ENCODE data around the gene HIRA. TPM values are rescaled to one million over a fixed set of nuclear protein-coding genes. Genes with fewer than 3 reads are reported as not detected.

The HIRA gene
- total RNA-seq, 4 donors from 2014 or later = 18.3 to 29.3 (median 20.3) TPM

DNA sequence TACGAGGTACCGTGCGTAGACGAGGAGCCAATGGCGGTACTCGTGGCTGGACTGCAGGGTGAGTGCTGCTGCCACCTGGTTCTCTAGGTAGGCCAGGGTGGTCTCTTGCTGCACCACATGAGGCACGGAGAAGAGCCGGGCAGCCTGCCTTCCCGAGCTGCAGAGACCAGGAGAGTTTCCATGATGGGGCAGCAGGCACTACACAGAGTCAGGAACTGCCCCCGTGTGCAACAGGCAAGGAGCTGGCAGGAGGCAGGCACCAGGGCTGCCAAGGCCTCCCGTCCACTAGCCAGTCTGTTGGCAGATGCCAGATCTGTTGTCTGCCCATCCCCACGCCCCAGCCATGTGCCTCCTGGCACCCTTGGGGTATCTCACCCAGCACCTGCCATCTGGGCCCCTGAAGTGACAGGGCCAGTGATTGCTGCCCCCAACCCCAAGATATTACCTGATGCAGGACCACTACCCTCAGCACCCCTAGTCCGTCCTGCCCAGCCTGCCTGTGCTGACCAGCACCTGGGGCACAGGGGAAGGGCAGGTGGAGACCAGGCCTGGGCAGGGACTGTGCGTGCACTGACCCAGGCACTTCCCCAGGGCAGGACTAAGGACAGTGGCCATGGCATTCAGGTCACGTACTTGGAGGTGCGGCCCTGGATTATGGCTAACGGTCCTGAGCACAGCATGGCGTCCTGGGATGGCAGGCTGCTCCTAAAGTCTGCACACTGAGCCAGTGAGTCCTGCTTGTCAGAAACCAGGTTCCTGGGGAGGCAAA, 78.0 kb downstream of the HIRA start:
- H3K36me3 ChIP-seq = peaks cover 0 to 48% (median 23%) of the 10 kb centered on the region in 4 donors
- H3K27ac ChIP-seq = no peak overlapping the region
- no peaks in the 10 kb centered on the region for H3K9me3 ChIP-seq
- no peaks in the 10 kb centered on the region for H3K27me3 ChIP-seq
- in situ Hi-C loops (cut with MboI; ENCODE audit: low pct_ligation_motif_present in 1 of 4, low pct_unique_long_range_greater_than_20kb in 1 of 4, low sequenced_read_pairs in 3 of 4) (no loop called here), intact Hi-C loops (cut with DNase I; ENCODE audit: low total_unique reads) (no loop called here)
- no peaks in the 10 kb centered on the region for H3K4me1 ChIP-seq
- whole genome bisulfite sequencing, 2 donors (ENCODE audit: low coverage in 1 of 2) = 90% methylated on average over 18 of the region's 18 CpGs; no CpG with 5 or more reads in 1 of the 2 donors
- no peak for DNase-seq
- no peak overlapping the region for H3K4me3 ChIP-seq
- TF ChIP-seq EP300 (IDR thresholded peaks at IDR 0.05; ENCODE audit: low read depth) = no peak
- TF ChIP-seq, protein P1, sequence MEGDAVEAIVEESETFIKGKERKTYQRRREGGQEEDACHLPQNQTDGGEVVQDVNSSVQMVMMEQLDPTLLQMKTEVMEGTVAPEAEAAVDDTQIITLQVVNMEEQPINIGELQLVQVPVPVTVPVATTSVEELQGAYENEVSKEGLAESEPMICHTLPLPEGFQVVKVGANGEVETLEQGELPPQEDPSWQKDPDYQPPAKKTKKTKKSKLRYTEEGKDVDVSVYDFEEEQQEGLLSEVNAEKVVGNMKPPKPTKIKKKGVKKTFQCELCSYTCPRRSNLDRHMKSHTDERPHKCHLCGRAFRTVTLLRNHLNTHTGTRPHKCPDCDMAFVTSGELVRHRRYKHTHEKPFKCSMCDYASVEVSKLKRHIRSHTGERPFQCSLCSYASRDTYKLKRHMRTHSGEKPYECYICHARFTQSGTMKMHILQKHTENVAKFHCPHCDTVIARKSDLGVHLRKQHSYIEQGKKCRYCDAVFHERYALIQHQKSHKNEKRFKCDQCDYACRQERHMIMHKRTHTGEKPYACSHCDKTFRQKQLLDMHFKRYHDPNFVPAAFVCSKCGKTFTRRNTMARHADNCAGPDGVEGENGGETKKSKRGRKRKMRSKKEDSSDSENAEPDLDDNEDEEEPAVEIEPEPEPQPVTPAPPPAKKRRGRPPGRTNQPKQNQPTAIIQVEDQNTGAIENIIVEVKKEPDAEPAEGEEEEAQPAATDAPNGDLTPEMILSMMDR (IDR thresholded peaks at IDR 0.05) = no peak
- TF ChIP-seq POLR2AphosphoS5 (IDR thresholded peaks at IDR 0.05) = no peak
- TF ChIP-seq POLR2A (IDR thresholded peaks at IDR 0.05) = no peak

DNA sequence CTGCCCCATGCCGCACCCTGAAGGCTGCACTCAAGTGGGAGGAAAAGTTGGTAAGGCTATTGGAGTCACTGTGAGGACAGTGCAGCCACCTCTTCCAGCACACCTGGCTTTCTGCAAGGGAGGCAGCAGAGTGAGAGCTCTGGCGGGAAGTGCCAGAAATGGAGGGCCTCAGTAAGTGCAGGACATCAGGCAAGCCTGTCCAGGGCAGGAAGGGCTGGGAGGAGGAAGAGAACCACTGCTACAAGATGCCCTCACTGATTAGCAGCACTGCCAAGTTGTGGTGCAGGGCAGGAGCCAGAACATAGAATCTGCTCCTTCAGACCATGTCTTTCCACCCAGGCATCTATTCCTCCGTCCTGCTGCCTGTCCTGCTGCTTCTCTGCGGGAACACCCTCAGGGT, 78.8 kb downstream of the HIRA start:
- no peak overlapping the region for H3K4me3 ChIP-seq
- peaks cover 0 to 48% (median 23%) of the 10 kb centered on the region in 4 donors for H3K36me3 ChIP-seq
- TF ChIP-seq POLR2AphosphoS5 (IDR thresholded peaks at IDR 0.05) = no peak
- TF ChIP-seq EP300 (IDR thresholded peaks at IDR 0.05; ENCODE audit: low read depth) = no peak
- TF ChIP-seq POLR2A (IDR thresholded peaks at IDR 0.05) = no peak
- TF ChIP-seq, protein P1 (IDR thresholded peaks at IDR 0.05) = no peak
- WGBS, 2 donors (ENCODE audit: low coverage in 1 of 2) = 97 to 100% methylated on average over 1 to 4 of the region's 4 CpGs
- no peak overlapping the region for H3K27ac ChIP-seq
- H3K9me3 ChIP-seq = no peaks in the 10 kb centered on the region
- no peaks in the 10 kb centered on the region for H3K27me3 ChIP-seq
- intact Hi-C loops (cut with DNase I; ENCODE audit: low total_unique reads) (no loop called here), in situ Hi-C loops (cut with MboI; ENCODE audit: low pct_ligation_motif_present in 1 of 4, low pct_unique_long_range_greater_than_20kb in 1 of 4, low sequenced_read_pairs in 3 of 4) (no loop called here)
- H3K4me1 ChIP-seq = no peaks in the 10 kb centered on the region
- DNase-seq = no peak

DNA sequence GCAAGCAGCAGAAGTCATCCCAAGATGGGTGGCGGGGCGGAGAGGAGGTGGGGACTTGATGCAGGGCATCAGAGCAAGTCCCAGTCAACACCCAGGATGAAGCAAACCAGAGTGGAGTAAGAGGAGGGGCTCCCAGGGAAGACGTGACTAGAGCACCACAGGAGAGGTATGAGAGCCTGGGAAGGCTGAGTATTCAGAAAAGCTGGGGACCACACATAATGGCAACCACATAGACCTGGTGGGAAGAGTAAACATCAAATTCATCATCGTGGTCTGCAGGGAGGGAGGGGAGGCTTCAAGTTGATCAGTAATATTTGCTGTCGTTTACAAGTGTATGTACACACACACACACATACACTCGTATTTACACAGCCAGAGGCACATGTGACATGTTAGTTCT, 79.3 kb downstream of the HIRA start:
- in situ Hi-C loops (cut with MboI; ENCODE audit: low pct_ligation_motif_present in 1 of 4, low pct_unique_long_range_greater_than_20kb in 1 of 4, low sequenced_read_pairs in 3 of 4) = no loop called here
- H3K36me3 ChIP-seq = peaks cover 0 to 46% (median 22%) of the 10 kb centered on the region in 4 donors
- H3K27me3 ChIP-seq = no peaks in the 10 kb centered on the region
- intact Hi-C loops (cut with DNase I; ENCODE audit: low total_unique reads) = no loop called here
- no peak overlapping the region for H3K4me3 ChIP-seq
- H3K4me1 ChIP-seq = no peaks in the 10 kb centered on the region
- no peak for TF ChIP-seq POLR2AphosphoS5 (IDR thresholded peaks at IDR 0.05)
- TF ChIP-seq, protein P1 (IDR thresholded peaks at IDR 0.05) = no peak
- no peak for TF ChIP-seq EP300 (IDR thresholded peaks at IDR 0.05; ENCODE audit: low read depth)
- no peak for TF ChIP-seq POLR2A (IDR thresholded peaks at IDR 0.05)
- WGBS, 2 donors (ENCODE audit: low coverage in 1 of 2) = 85 to 98% methylated on average over 5 to 6 of the region's 6 CpGs
- DNase-seq = no peak
- H3K27ac ChIP-seq = no peak overlapping the region
- H3K9me3 ChIP-seq = no peaks in the 10 kb centered on the region

DNA sequence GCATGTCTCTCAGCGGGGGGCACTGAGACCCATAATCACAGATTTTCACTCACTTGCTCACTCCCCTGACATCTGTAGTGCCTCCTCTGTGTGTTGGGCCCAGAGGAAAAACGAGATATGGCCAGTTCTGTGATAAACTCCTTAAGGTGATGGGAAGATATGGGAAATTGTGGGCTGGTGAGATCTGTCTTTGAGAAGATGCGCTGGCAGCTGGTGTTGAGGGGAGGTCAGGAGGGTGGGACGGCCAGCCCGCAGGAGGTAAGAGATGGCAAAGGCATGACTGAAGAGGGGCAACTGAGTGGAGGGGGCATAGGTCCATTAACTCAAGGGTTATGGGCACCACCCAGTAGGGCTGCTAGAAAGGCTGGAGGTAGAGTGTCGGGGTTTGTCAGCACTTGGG, 79.9 kb downstream of the HIRA start:
- WGBS, 2 donors (ENCODE audit: low coverage in 1 of 2) = 87 to 94% methylated on average over 5 to 6 of the region's 6 CpGs
- intact Hi-C loops (cut with DNase I; ENCODE audit: low total_unique reads) (no loop called here), in situ Hi-C loops (cut with MboI; ENCODE audit: low pct_ligation_motif_present in 1 of 4, low pct_unique_long_range_greater_than_20kb in 1 of 4, low sequenced_read_pairs in 3 of 4) (no loop called here)

More for the DNA sequence above, 79.9 kb downstream of the HIRA start:
- DNase-seq = no peak
- TF ChIP-seq EP300 (IDR thresholded peaks at IDR 0.05; ENCODE audit: low read depth) (no peak), POLR2A (IDR thresholded peaks at IDR 0.05) (no peak), POLR2AphosphoS5 (IDR thresholded peaks at IDR 0.05) (no peak)
- TF ChIP-seq, protein P1 (IDR thresholded peaks at IDR 0.05) = no peak
- H3K4me3 ChIP-seq = no peak overlapping the region
- peaks cover 0 to 46% (median 19%) of the 10 kb centered on the region in 4 donors for H3K36me3 ChIP-seq
- H3K27me3 ChIP-seq = no peaks in the 10 kb centered on the region
- H3K4me1 ChIP-seq = no peaks in the 10 kb centered on the region
- H3K9me3 ChIP-seq = no peaks in the 10 kb centered on the region
- H3K27ac ChIP-seq = no peak overlapping the region

Measured in transverse colon (tissue), 4 donors.